NCI-H460 (cell line): ENCODE measurements around the gene JARID2. TPM values are rescaled to one million over a fixed set of nuclear protein-coding genes. Genes with fewer than 3 reads are reported as not detected.

Source experiments
- DNase-seq: peaks from one replicate; pipeline ENCODE4 v3.0.0-alpha.2; 2016; ENCODE audit warnings: low read depth; ENCODE audit errors: extremely low read depth
- total RNA-seq: library from RNA; depleted of rRNA; stranded (reverse); fragments of >200 nt; shearing (Covaris generic); gene quantifications from 2 replicates; pipeline ENCODE4 v1.2.3, GENCODE V29; 2014

JARID2 gene
- total RNA-seq, 1 experiment from 2014 or later, result 3.5 TPM

DNA sequence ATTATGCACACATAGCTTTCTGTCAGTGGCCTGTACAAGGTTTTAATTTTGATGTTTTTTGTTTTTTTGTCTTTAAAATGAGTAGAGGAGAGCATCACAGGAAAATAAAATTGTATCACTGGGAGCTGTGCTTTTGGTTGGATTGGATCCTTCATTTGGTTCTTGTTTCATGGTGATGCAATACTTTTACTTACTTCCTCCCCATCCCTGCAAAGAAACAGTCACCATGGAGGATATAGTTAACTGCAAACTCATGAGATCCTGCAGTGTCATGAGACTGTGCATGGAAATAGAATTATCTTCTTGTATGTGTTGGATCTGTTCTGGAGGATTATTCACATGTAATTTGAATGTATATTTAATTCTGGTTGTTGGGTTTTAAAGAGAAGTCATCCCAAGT lies 122.3 kb downstream of the JARID2 start:
- no peak for DNase-seq

DNA sequence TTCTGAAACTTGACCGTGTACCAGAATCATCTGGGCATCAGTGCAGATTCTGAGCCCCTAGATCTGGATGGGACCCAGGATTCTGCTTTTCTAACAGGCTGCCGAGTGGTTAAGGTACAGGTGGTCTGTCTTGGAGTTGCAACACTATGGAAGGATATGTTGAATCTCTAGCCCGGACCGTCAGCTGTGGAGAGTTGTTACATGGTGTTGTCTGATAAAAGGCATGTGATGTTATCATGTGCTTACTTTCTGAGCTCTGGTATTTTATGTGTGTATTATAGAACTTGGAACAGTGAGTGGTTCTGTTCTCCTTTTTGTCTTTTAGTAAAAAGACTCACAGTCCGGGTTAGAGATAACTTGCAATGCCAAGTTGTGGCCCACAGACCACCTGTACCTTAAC lies 123.0 kb downstream of the JARID2 start:
- no peak for DNase-seq

GRCh38 chr6:15369838-15370237 lies 124.0 kb downstream of the JARID2 start:
- DNase-seq, result no peak

- no peak for DNase-seq
These were observed 125.1 kb downstream of the JARID2 start for GRCh38 chr6:15370733-15371671.

GRCh38 chr6:15372932-15373331 lies 127.1 kb downstream of the JARID2 start:
- no peak for DNase-seq

DNA sequence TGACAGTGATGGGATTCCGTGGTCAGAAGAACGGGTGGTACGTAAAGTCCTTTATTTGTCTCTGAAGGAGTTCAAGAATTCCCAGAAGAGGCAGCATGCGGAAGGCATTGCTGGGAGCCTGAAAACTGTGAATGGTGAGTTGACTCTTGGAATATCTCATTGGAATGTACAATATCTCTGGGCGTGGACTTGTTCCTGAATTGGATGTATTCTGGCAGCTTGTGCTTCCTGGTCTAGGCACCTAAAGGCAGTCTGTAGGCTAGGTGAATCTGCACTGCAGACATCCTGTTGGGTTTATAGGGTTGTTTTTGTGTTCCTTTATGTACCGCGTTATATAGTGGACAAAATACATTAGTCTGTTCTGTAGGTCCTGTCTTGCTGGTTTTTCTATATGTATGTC lies 128.2 kb downstream of the JARID2 start:
- no peak for DNase-seq

- DNase-seq, result no peak
These were observed 129.1 kb downstream of the JARID2 start for GRCh38 chr6:15375018-15375417.

GRCh38 chr6:15375638-15376290 lies 129.9 kb downstream of the JARID2 start:
- DNase-seq, result no peak

- DNase-seq, result no peak
These were observed 131.1 kb downstream of the JARID2 start for GRCh38 chr6:15376900-15377487.

- DNase-seq, result no peak
These were observed 132.4 kb downstream of the JARID2 start for GRCh38 chr6:15378272-15378671.

DNA sequence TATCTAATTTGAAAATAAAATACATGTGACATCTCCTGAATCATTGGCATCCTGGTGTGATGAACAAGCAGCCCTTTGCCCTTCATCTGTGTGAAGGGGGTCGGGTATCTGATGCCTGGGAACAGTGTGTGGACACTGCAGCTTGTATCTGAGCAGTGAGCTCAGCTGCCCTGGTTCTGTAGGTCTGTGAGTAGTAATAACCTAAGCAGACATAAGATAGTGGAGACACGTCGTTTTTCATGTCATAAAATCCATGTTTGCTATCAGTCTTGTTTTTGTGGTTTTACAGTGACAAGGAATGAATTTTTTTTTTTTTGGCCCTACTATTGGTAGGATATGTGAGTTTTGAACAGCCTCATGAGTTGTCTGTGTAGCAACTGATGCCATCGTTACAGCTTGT lies 133.0 kb downstream of the JARID2 start:
- DNase-seq, result no peak

GRCh38 chr6:15380351-15380750 lies 134.5 kb downstream of the JARID2 start:
- no peak for DNase-seq

GRCh38 chr6:15382089-15382488 lies 136.2 kb downstream of the JARID2 start:
- no peak for DNase-seq

DNA sequence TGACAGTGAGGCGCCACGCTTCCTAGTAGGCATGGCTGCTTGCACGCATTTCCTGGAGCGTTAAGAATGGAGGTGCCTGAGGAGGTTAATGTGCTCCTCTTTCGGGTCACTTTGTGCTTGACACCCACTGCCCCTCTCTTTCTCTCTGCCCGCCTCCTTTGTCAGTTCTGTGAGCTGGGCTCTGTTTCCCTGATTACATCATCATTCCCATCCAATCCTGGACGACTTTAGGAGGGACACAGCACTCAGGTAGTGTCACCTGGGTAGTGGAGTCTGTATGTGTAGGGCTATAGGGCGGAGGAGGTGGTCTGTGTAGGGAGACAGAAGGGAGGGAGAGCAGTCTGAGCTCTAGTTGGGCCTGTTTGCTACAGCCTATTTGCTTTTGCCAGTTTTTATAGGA lies 136.8 kb downstream of the JARID2 start:
- no peak for DNase-seq

DNA sequence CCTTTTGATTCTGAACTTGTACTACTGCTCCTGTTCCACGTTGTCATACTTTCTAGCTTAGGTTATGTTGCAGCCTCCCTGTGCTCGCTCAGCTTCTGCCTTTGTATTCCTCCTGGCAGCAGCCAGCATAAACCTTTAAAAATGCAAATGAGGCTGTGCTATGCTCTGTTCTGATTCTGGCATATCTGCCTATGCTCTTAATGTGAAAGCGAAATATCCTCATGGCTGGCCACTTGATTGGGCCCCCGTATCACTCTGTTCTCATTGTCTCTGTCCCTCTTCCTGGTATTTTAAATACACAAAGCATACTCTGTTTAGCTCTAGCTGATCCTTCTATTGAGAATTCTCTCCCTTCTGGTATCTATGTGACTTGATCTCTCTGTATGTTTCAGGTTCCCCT lies 139.0 kb downstream of the JARID2 start:
- DNase-seq, result no peak

DNA sequence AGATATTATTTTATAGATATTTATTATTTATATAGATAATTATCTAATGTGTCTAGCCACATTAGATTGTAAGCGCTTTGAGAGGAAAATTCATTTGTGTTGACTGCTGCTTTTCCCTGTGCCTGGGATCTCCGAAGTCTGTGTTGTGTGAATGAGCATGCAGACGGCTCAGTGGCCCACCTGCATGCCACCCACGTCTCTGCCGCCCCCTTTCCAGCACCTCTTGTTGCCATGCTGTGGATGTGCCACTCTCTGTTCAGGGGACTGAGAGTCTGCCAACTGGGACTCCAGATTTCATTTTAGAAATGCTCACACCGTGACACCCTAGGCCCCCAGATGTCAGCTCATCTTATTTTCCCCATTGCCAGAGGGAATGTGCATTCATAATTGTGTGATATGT lies 139.7 kb downstream of the JARID2 start:
- DNase-seq, result no peak

GRCh38 chr6:15386110-15386755 lies 140.4 kb downstream of the JARID2 start:
- no peak for DNase-seq

DNA sequence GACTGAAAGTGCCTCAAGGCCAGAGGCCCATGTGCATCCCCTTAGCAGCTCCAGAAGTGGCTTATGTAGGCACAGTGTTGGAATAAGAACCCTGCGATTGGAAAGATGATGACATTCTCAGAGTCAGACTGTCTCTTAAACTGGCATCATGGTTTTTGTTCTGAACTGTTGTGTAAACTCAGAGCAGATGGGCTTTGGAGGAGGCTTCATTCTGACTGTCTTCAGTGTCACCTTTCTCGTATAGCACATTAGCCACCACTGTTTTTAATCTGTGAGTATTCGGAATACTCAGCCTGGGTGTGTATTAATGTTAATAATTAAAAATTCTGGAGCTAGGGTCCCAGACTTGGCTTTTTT lies 140.9 kb downstream of the JARID2 start:
- DNase-seq, result no peak

GRCh38 chr6:15387118-15387517 lies 141.2 kb downstream of the JARID2 start:
- DNase-seq, result no peak

DNA sequence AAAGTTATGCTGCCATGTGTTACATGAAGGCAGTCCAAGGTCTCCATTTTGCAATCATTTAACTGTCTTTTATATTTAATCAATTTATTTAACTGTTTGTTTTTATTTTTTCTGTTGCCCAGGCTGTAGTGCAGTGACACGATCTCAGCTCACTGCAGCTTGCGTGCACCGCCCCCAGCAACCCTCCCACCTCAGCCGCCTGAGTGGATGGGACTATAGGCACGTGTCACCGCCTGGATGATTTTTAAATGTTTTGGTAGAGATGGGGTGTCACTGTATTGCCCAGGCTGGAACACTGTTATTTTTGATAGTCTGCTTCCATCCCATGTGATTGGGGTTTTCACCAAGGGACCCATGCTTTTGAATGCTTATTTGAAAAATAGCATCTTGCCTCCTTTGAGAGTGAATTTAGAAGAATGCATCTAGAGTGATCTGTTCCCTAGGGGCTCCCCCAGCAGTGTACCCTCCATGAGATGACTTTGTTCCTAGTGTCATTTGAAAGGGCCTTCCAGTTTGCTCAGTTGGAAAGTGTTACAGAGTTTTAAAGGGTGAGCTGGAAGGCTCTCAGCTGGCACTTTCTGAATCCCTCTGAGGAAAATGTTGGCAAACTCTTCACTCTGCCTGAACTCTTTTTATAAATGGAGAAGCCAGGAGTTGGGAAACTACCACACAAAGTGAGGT lies 143.4 kb downstream of the JARID2 start:
- no peak for DNase-seq
